GM12875 (cell line): Measurements from ENCODE around the gene ATRNL1.

Experiments used
- H3K4me3 ChIP-seq: one replicate; pipeline ENCODE4 v1.5.1; 2011; ENCODE audit warnings: low read depth, low read length, control low read depth
- TF ChIP-seq, protein P1 (sequence below): IDR thresholded peaks from 2 replicates; pipeline ENCODE4 v1.5.1; 2011; ENCODE audit warnings: low read depth, mild to moderate bottlenecking, control low read depth, inconsistent platforms, low read length, moderate library complexity, borderline replicate concordance; ENCODE audit not compliant: insufficient read depth

The ATRNL1 gene

DNA sequence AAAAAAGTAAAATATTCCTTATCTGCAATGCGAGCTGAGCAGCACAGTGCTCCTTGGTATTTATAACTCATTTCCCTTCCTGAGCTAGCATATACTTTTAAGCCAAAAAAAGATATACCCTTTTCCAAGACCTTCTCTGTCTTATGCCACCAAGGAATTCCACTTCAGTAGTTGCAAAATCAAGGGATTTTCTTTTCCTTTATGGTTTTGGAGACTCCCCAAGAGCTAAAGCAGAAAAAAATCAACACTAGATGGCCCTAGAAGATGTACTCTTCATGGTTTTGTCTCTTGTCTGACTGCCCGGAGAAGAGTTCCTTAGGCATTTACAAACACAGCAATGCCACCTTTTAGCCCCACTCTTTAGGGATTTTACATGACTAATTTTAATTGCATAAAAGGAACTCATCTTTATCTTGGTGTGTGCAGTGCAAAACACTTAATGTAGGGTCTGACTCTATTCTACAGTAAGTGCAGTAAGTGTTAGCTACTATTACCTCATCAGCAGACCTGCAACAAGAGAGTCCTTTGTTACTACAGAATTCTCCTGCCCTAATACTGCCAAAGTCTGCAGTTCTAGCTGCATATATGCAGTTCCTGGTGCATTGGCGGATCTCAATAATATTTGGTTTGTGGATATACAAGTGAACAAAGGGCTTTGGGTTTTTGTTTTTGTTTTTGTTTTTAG is 736.5 kb downstream of the ATRNL1 start:
- TF ChIP-seq, protein P1, sequence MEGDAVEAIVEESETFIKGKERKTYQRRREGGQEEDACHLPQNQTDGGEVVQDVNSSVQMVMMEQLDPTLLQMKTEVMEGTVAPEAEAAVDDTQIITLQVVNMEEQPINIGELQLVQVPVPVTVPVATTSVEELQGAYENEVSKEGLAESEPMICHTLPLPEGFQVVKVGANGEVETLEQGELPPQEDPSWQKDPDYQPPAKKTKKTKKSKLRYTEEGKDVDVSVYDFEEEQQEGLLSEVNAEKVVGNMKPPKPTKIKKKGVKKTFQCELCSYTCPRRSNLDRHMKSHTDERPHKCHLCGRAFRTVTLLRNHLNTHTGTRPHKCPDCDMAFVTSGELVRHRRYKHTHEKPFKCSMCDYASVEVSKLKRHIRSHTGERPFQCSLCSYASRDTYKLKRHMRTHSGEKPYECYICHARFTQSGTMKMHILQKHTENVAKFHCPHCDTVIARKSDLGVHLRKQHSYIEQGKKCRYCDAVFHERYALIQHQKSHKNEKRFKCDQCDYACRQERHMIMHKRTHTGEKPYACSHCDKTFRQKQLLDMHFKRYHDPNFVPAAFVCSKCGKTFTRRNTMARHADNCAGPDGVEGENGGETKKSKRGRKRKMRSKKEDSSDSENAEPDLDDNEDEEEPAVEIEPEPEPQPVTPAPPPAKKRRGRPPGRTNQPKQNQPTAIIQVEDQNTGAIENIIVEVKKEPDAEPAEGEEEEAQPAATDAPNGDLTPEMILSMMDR, result no peak

DNA sequence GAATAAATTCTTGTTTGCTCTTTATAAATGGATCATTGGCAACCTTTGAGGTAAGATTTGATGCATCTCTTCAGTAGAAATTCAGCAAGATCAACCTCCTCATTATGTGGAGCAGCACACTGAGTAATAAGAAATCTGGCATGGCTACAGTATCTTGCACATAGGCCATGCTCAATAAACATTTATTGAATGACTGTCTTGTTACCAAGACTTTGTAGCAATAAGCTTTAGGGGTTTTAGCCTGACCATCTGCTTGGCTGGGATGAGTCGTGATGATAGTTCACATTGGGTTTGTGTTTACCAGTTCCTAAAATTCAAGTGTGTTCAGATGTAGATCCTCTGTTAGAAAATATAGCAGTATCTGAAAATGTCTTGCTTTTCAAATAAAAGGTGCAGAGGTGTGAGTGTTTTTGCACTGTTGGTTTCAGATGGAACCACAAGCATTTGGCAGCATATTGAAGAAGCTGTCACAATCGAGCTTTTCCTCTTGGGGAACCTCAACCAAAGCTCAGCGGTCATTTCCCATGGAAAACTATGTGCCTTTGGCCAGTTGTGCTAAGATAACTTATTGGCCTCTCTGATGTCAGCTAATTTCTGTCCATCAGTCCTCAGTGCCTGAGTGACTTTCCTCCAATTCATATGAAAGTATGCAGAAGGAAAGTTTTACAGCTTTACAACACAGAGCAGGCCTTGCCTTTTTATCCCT is 737.3 kb downstream of the ATRNL1 start:
- TF ChIP-seq, protein P1, result no peak
- no peak overlapping the region for H3K4me3 ChIP-seq

More for the DNA sequence above, 736.5 kb downstream of the ATRNL1 start:
- no peak overlapping the region for H3K4me3 ChIP-seq

DNA sequence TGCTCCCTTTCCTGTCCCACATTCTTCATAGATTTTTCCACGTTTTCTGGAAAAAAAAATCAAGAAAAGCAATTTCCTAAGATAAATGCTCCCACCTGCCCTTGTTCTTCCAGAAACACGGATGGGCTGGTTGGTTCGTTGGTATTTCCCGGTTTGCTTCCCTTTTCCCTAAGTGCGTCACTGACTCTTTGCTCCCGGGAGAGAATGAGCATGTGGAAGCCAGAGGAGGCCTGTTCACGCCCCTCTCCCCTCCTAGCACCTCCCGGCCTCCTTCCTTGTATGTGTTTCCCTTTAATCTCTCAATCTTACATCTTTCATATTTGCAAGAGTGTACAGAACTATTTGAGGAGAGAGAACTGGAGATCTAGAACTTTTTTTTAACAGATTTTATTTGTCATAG is 737.9 kb downstream of the ATRNL1 start:
- H3K4me3 ChIP-seq, result no peak overlapping the region
- TF ChIP-seq, protein P1, result no peak

DNA sequence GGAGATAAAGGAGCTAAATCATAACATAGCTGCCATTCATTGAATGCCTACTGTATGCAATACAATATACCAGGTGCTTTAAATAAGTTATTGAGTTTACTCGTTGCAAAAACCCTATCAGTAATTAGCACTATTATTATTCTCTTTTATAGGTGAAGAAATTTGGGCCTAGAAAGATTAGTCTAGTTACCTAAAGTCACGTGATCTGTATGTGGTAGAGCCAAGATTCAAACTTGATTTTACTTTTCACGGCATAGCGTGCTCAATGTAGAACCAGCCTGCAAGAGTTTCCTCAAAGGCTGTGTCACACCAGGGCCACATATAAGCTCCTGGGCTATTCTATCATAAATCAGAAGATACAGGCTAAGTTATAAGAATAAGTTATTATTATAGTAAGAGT is 740.0 kb downstream of the ATRNL1 start:
- TF ChIP-seq, protein P1, result no peak
- no peak overlapping the region for H3K4me3 ChIP-seq

DNA sequence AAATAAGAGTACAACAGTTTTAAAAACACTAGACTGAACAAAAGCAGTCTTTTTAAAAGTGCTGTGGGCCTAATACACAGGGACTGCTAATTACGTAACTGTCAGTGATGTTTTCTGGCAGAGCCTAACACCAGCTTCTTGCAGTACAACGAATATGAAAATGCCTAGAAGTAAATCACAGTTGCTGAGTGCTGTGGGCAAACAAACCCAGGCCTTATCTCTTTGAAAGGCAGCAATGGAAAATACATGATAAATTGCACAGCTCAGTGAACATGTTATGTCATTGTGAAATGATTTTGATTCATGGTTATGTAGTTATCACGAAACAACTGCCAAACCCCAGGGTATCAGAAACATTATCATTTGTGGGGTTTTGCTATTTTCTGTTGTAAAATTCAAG is 751.4 kb downstream of the ATRNL1 start:
- no peak overlapping the region for H3K4me3 ChIP-seq
- TF ChIP-seq, protein P1, result no peak

DNA sequence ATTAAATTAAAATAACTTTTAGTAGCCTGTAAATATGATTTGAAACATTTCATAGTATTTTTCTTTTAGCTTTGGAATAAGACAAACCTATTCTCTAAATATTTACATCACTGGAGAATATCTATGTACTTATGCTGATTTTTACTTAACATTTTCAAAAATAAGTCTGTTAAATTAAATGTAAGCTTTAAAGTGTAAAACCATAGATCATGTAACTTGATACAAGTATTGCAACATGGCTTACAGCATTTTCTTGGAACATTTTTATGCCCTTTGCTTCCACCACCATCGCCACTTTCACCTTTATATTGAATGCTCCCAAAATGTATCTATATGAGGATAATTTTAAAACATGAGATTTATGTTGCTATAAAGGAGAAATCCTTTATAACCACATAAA is 752.8 kb downstream of the ATRNL1 start:
- TF ChIP-seq, protein P1, result no peak
- H3K4me3 ChIP-seq, result no peak overlapping the region

DNA sequence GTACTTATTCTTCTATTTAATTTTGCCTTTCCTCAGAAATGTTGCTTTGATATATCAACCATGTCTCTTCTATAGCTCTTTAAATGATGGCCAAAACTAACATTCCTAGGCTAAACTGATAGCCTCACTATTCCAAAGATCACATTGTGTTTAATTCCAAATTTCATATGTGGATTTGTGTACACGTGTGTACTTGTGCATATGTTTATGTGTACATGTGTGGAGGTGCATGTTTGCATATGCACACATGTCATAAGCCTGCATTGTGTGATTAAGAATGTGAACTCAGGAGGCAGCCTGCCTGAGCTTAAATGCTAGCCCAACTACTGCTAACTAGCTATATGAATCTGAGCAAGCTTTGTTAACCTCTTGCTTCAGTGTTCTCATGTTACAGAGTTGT is 753.4 kb downstream of the ATRNL1 start:
- TF ChIP-seq, protein P1, result no peak
- H3K4me3 ChIP-seq, result no peak overlapping the region
